Camera-type eye (tissue), 1 donor: ENCODE data around the gene STK39. TPM values are rescaled to one million over a fixed set of nuclear protein-coding genes. Genes with fewer than 3 reads are reported as not detected.

Experiments
- total RNA-seq: library from RNA; depleted of rRNA; stranded (reverse); fragments of >200 nt; gene quantifications from one replicate; pipeline ENCODE4 v1.2.3, GENCODE V29; 2014

STK39 gene
- 56.3 TPM for total RNA-seq

GRCh38 chr2:168247341-168248261, at the start of gene STK39:
Gene STK39 (minus strand): TSS chr2:168247595. CDS start chr2:168247435, 160 bp downstream.

Other genes starting within 250 kb of the STK39 start
- gene CERS6, start 208.7 kb upstream of the STK39 start, total RNA-seq = 73.3 TPM